NCI-H2107 treated with DMSO at 0.1 percent for 48 hours (cell line): ENCODE measurements around the gene ATP8B4.
"Not testable (repeated sequence)": the region's sequence is repeated elsewhere in the genome, so short reads cannot be mapped to it uniquely, and the experiment has no call there.

Experiments
- DNase-seq: peaks from one replicate; lab custom pipeline; 2025; ENCODE audit not compliant: unreplicated experiment; lab: John Stamatoyannopoulos, UW

ATP8B4 gene

DNA sequence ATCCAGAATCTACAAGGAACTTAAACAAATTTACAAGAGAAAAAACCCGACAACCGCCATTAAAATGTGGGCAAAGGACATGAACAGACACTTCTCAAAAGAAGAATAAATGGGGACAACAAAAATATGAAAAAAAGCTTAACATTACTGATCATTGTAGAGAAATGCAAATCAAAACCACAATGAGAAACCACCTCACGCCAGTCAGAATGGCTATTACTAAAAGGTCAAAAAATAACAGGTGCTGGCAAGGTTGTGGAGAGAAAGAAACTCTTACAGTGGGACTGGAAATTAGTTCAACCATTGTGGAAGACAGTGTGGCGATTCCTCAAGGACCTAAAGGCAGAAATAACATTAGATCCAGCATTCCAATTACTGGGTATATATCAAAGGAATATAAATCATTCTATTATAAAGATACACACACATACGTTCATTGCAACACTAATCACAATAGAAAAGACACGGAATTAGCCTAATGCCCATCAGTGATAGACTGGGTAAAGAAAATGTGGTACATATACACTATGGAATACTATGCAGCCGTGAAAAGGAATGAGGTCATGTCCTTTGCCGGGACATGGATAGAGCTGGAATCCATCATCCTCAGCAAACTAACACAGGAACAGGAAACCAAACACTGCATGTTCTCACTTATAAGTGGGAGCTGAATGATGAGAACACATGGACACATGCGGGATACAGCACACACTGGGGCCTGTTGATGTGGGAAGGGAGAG lies 155.8 kb downstream of the ATP8B4 start:
- DNase-seq, result not testable (repeated sequence)

DNA sequence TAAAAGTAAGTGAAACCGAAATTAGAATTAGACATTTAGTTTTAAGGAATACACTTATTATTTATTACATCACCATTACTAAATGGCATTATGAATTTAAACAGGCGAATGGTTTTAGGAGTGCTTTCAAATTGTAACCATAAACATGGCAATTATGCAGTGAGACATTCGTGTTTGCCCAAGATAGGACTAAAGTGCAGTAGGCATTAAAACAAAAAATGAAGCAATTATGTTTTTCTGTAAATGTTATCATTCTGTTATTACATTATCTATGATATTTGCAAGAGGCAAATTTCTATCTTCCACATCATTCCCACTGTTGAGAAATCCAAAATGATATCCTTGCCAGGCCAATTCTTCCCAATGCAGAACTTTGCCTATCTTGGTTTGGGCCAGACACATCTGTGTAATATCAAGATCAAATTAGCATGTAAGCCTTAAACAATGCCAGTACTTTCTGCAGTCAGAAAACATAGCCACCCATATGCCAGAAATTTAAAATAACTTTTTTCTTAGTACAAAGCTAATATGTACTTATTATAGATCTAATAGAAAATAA lies 156.9 kb downstream of the ATP8B4 start:
- no peak for DNase-seq

DNA sequence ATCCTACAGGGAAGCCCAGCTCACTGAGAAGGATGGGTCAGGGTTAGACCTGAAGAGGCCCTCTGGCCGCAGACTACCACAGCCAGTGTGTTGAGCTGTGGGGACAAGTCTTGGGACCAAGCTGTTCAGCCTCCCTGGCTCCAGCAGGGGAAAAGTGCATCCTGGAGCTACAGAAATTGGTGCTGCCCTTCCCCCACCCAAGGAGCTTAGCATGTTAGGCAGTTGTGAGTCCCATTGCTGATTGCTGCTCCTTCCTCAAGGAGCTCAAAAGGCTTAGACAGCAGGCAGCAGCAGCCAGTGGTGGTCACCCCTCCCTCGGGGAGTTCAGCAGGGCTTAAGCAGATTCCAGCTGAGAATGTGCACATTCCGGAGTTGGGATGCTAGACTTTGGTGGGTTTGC lies 165.6 kb downstream of the ATP8B4 start:
- DNase-seq, result no peak

DNA sequence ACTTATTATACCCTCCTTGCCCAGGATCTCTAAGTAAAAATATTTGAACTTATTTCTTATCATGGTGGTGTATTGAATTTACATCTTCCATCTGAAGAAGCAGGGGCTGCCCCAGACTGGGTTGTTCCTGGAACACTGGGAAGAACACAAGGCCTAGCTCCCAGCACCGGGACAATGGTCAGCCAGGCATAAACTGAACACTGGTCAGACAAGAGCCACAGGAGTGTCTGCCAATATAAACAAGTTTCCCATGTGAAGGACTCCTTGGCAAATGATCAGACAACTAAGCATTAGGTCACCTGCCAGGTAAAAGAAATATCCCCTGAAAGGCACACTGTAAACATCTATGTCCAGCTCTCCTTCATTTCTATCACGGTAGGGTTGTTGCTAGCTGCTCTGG lies 172.4 kb downstream of the ATP8B4 start:
- no peak for DNase-seq

DNA sequence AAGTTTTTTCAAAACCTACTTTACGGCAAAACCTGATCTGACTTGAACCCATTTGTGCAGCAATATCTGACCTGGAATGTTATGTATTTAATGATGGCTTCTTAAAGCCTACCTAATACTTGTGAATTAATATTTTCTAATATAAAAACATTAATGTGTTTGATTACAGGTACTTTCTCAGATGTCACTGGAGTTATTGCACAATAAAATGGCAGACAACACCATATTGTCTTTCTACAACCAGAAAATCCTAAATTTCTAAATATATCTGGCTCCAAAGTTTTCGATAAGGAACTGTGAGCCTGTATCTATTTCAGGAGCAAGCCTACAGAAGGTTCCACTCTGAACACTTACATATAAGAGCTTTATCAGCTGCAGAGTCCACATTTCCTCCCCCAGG lies 184.5 kb downstream of the ATP8B4 start:
- DNase-seq, result no peak

DNA sequence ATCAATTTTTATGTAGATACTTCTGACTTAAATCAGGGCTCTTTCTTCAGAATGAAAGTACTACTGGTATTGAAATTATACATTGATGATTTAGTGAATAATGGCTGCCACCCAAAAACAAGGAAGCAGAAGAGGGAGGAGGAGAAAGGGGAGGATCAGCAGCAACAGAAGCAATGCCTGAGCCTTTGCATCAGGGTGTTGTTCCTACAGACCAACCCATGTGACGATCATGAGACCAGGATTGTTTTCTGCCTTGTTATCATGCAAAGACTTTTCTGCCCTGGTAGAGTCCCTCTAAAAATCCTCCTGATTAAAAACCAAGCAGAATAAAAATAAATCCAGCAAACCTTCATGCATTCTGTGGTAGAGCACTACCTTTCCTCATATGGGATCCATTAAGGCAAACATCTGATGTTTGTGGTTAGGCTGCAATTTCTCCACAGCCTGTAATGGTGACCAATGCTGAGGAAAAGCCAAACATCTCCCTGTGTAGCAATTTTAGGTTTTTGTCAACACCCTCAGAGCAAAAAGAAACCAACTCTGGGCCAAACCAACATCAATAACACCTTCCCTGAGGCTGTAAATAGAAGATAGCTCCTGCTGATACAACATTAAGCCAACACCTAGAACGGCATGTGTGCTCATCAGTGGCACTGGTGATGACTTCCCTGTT lies 191.7 kb downstream of the ATP8B4 start:
- no peak for DNase-seq

DNA sequence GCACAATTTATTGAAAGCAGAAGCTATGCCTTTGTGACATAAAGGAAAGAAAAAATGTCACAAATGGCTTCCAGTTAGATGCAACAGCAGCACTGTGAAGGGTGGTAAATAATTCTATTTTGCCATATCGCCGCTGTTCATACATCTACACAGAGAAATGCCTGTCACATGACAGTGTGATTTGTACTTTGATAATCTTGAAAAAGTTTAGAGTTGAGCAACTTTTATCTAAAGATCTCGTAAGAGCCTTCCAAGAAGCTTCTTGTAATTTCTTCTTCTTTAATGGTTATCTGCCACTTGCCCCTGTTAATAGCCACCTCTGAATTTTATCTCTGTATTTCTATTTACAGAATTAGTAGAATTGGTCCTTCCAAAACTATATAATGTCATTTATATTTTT lies 192.3 kb downstream of the ATP8B4 start:
- no peak for DNase-seq

DNA sequence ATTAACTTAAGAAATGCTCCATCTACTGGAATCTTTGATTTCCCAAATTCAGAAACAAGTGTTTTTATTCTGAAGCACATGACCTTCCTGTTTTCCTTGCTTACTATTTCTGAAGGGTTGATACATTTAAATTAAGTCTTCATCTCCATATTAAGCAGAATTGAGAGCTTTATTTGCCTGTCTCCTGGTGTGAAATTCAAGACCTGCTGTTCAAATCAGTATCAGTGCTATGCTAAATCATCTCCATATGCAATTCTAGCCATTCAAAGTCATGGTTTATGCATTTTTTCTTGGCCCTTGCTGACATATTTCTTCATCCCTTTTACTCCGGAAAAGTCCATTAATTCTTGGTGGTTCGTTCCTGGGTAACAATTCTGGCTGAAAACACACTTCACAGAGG lies 195.4 kb downstream of the ATP8B4 start:
- no peak for DNase-seq

DNA sequence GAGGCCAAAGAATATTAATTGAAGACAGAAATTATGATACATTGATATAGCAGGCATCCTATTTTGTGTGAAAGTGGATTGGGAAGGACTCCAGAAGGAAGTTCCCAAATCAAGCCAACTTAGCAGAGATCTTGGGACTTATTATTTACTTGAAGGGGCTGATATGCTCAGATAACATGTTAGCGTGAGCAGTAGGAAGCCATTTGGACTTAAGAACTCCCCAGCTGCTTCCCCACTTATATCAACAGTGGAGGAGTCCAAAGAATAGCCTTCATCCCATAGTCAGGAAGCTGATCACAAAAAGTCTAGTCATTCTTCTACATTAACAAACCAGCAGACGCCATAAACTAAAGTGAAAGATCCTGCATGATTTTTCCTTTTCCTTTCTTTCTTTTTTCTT lies 200.0 kb downstream of the ATP8B4 start:
- no peak for DNase-seq

DNA sequence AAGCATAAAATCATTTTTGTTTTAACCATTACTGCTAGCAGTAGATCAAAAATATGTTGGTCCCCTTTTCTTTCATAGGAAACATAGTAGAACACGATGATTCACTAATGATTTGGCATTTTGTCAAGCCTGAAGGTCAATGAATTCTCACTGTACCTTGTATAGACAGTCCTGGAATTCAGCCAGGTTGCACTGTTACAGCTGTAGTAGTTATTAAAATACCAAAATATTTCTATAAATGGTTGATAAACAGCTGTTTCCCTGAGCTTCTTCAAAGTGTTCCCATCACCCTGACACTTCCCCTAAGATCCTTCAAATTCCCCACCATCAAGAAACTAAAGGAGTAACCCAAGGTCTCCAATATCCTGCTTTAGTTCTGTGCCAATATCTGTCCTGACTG lies 200.9 kb downstream of the ATP8B4 start:
- DNase-seq, result no peak

DNA sequence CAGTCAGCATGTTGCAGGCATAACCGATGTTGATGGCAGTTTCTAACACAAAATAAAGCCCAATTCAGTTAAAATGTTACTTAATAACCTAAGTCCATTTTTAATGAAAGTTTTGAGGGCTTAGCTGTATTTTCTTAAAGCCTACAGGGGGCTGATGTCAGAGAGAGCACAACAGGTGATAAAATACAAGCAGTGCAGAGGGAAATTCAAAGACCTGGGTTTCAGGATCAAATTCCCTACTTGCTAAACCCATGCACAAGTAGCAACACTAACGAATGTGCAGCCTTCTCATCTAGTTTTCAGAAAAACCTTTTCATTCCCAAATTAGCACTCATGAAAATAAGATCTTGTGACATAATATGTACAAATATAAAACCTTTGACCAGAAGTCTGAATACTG lies 202.0 kb downstream of the ATP8B4 start:
- no peak for DNase-seq

DNA sequence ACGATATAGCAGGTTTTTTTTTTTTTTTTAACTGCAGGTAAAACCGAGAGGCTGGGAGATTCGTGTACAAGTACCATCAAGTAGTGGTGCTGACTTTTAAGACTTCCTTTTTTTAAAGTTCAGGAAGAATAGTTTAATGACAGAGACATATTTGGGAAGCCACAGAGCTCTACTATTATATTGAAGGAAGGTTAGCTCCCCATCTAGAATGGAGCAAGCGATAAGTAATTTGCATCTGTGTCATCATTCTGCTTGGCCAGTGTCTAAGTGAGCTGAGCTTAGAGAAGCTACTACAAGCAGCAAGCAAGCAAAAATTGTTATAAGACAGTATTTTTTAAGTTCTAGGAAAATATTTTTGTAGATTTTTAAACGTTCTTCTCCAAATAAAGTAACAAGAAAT lies 203.2 kb downstream of the ATP8B4 start:
- DNase-seq, result no peak

DNA sequence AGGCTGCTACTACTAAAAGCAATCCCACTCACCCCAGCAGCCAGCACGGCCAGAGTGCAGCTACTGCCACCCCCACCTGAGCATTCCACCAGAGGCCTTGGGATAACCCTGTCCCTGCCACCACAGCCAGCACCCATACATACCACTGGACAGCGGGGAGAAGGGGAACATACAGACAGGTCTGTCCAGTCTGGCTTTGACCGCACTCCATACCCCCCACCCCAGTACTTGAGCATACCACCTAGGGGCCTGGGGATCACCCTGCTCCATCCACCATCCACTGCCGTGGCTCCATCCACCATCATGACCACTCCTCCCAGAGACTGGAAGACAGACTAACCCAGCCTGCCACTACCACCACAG lies 210.1 kb downstream of the ATP8B4 start:
- no peak for DNase-seq

DNA sequence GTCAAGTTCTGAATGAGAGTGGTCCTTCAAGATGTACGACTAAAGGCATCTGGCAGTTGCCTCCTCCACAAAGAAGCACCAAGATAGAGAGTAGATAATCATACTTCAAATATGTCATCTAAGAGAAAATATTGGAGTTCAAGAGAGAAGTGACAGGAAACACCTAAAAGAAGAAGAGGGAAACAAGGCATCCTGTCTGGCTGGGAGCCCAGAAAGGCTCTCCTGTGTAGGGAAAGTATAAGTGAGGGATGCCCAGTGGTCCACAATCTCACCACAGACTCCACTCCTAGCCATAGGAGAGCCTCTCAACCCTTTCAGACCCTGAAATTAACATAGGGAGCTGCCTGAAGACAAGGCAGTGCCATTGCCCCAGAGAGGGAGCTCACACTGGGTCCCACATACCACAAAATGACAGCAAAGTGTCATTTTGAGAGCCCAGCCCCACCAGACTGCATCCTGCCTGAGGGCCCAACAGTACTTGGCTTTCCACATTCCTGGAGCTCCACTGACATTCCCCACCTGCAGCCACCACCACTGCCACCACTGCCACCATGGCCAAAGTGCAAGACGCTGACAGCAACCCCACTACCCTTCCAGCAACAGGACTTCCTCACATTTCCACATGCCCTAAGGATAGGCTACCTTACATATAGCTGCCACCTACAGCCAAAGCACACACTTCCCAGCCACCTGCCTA lies 210.6 kb downstream of the ATP8B4 start:
- DNase-seq, result no peak

DNA sequence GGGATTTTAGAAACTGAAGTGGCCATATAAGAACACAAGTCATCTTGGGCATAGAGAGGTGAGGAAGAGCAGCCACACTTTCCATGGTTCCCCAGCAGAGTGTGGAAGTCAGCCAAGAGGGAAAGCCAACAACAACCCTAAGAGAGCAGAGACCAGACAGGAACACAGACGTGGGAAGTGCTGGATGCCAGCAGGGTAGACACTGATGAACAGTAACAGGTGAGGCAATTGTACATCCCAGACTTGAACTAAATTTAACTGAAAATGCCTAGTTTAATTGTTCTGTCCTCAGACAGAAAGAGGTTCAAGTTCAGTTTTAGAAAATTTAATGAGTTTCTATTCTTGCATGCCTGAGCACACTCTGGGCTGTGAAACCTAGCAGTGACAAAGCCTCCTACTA lies 212.1 kb downstream of the ATP8B4 start:
- DNase-seq, result no peak

DNA sequence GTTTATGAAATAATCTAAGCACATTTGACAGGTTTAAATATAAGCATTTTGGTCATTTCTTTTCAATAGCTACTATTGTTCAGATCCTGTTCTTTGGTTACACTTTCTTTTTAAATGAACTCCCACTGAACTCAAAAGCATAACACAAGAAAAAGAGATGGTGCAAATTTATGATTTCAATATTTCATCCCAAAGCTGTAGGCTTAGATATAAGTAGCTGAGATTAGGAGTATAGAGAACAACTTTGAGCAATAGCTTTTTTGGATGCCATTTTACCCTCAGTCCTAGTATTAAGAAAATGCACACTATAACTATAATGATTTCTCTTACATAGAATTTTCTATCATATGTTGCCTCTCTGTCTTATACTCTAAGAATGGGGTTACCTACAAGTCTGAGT lies 213.8 kb downstream of the ATP8B4 start:
- no peak for DNase-seq

DNA sequence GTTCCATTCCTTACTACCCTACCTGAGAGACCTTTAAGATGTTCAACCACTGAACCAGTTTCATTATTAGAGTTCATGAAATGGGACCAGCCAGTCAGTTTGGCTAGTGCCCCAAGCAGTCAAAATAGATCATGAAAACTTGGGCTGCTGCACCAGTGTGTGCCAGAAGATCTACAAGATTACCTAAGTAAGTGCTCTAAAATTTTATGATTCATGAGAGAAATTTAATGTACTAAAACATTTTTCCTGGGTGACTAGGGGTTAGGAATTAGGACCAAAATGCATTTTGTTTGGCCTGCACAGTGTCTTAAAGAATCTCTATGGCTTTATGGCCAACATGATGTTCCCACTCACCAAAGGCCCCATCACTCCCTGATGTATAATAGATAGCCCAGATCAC lies 214.7 kb downstream of the ATP8B4 start:
- no peak for DNase-seq

DNA sequence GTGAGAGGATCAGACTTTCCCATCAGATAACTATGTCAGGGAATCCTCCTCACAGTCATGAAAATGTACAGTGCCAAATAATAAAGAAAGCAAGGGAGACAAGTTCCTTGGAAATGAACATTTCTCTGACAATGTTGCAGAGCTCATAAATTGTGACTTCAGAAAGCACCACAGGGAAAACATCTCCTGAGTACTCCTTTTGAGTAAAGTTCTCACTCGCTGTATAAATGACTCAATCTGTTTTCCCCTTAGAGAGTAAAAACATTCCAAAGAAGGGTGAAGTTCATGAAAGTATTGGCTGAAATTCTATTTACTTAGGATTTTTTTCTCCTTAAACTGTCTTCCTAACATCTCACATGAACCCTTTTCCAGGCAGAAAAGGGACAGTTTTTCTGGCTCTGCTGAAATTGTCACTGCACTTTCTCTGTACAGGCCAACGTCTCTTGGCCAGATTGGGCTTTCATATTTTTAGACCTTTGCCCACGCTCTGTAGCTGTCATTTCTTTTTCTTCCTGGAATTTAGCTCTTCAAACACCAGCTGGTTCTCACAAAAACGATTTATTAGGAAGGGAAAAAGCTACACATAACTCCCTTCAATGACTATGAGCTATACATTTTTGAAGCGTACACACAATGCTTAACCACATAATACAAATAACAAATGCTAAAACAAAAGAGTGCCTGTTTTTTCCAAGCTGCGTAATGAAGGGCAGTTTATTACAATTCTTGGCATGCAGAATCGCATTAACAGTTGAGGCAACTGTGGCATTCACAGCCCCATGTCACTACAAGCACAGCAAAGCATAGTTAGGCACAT lies 216.1 kb downstream of the ATP8B4 start:
- no peak for DNase-seq

DNA sequence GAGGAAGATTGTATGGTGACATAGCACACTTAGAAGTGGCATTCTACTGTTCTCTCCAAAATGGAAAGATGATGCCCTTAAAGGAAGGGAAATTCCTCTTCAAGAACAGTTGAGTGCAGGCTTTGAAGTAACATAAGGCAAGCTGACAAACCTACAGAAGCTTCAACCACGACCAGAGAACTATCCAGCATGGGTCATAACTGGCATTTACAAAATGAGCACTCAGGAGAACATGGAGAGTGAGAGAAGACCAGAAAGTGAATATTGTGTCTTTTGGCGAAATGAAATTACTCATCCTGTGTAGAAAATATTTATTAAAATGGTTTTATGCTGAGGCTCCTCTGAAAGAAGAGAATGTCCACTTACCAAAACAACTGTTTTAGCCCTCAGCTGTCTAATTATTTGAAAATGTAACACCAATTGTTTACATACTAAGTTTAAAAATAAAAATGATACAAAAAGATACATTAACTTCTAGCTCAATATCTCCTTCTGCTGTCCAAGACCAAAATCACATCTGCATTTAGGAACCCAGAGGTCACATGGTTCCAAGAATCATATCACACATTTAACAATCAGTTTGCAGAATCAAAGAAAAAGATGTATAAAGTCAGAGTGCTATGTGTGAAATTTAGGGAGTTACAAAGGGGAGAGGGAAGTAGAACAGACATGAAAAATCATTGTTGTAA lies 216.9 kb downstream of the ATP8B4 start:
- no peak for DNase-seq

DNA sequence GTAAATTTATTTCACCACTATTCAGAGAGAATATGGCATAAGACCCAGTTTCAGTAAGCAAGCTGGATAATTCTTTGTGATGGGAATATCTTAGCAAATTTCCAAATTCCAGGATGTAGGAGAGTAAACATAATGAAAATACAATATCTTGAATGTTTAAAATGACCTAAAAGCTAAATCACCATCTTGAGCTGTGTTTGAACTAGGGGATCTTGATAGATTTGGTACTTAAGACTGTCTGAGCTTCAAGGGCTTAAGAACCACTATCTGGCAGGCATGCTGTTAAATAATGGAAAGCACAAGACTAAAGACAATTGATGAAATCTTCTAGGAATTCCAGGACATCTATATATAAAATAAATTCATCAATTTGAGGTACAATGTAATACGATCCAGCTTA lies 217.7 kb downstream of the ATP8B4 start:
- no peak for DNase-seq

DNA sequence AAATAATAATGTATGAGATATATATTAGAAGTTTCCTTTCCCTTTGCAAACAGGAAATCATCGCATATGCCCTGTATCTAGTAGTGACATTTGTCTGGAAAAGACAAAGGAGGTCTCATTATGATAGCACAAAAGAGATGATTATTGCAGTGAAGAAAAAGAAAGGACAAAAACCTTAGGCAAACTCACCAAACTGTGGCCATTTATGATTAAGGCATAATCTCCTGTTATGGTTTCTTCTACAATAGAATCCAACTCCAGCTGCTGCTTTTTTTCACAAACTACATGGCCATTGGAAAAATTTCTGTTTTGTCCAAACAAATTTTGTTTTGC lies 218.2 kb downstream of the ATP8B4 start:
- DNase-seq, result no peak
